Adrenal gland (tissue), 12 donors: Measurements from ENCODE around the gene RANBP9. TPM values are rescaled to one million over a fixed set of nuclear protein-coding genes. Genes with fewer than 3 reads are reported as not detected.

Source experiments
- DNase-seq, 7 donors: peaks; one replicate each; pipeline ENCODE4 v3.0.0-alpha.2; 2019 to 2020
- H3K27ac ChIP-seq, 5 donors: fragments of 200-600 bp; sonication (generic) in 4 of 5; 1 replicate in 3 of 5; 2 replicates in 2 of 5; pipeline versions ENCODE4 v1.5.1 to v1.8.0; 2016 to 2020; ENCODE audit warnings: mild to moderate bottlenecking in 1 of 5
- H3K27me3 ChIP-seq: fragments of 200-600 bp; 2 replicates; pipeline ENCODE4 v1.8.0; 2021
- H3K36me3 ChIP-seq, 2 donors: fragments of 200-600 bp; replicated peaks in 1 of 2; 1 replicate in 1 of 2; 2 replicates in 1 of 2; pipeline versions ENCODE4 v1.5.1 to v1.8.0; 2018 to 2022
- H3K4me1 ChIP-seq, 2 donors: fragments of 200-600 bp; replicated peaks in 1 of 2; 1 replicate in 1 of 2; 2 replicates in 1 of 2; pipeline versions ENCODE4 v1.5.1 to v1.8.0; 2018 to 2021
- H3K4me3 ChIP-seq, 4 donors: fragments of 200-600 bp; sonication (generic) in 3 of 4; one replicate each; pipeline ENCODE4 v1.5.1; 2016 to 2018
- H3K9me3 ChIP-seq, 3 donors: fragments of 200-600 bp; sonication (generic) in 1 of 3; replicated peaks in 1 of 3; 1 replicate in 2 of 3; 2 replicates in 1 of 3; pipeline versions ENCODE4 v1.5.1 to v1.8.0; 2016 to 2021
- POLR2A ChIP-seq, 2 donors: fragments of 450-650 bp; IDR thresholded peaks; one replicate each; pipeline ENCODE4 v1.6.1; 2017; ENCODE audit warnings: antibody characterized with exemption in 2 of 2, mild to moderate bottlenecking in 2 of 2, moderate library complexity in 1 of 2
- WGBS, 4 donors: extraction: QIAGEN DNeasy Blood & Tissue Kit in 2 of 4; methylation state at CpG; one replicate each; pipeline versions ENCODE4 v1.1.5 to v1.1.7; 2013 to 2017; 5-methylcytosine and 5-hydroxymethylcytosine counted together
- intact Hi-C, 2 donors: fragments of 100-400 bp; cut with DNase I; formaldehyde crosslinking; loops; one replicate each; pipeline versions ENCODE4 v1.14.1 to v1.15.0; 2022 to 2023
- polyA plus RNA-seq, 3 donors: library from polyadenylated mRNA; stranded (reverse); fragments of 200-250 nt in 2 of 3; fragments of 350-450 nt in 1 of 3; fragmentation: Illumina TruSeq in 1 of 3; extraction: RNeasy Lipid Tissue Mini Kit (QIAGEN cat#74804) in 1 of 3; gene quantifications; one replicate each; pipeline ENCODE4 v1.2.3, GENCODE V29; 2013 to 2014
- total RNA-seq, 9 donors: library from RNA; depleted of rRNA in 4 of 9; stranded (reverse); fragments of >200 nt in 4 of 9; fragments of 120-200 nt in 1 of 9; fragmentation: NEBNext Ultra II Directional in 1 of 9; extraction: Animal tissue kit (Norgen Biotek cat#: 25700) in 1 of 9; gene quantifications; one replicate each; pipeline versions ENCODE4 v1.1.0 to v1.2.4, GENCODE V29; 2013 to 2023
- TF ChIP-seq, protein P1 (sequence below), 6 experiments: fragments of 450-650 bp in 4 of 6; fragments of 200-600 bp in 2 of 6; sonication (generic) in 1 of 6; IDR thresholded peaks; 1 replicate in 5 of 6; 2 replicates in 1 of 6; pipeline versions ENCODE4 v1.5.1 to v1.8.0; 2016 to 2021; ENCODE audit warnings: antibody characterized with exemption in 6 of 6, mild to moderate bottlenecking in 2 of 6, moderate library complexity in 1 of 6
- donor health status: healthy with polysubstance abuse.
- donor health status: Bipolar disorder and iron deficiency.
- donor health status: DM: yes; HTN: yes; CAD: no.
- donor health status: DM: no; HTN: no; CAD: no.
- donor health status: DM: no; HTN: no; CAD: no.
- donor health status: DM: yes; HTN: yes; CAD: no.

Gene RANBP9
- total and polyA plus RNA-seq, 12 donors, result 20.1 to 63.1 (median 37.9) TPM

DNA sequence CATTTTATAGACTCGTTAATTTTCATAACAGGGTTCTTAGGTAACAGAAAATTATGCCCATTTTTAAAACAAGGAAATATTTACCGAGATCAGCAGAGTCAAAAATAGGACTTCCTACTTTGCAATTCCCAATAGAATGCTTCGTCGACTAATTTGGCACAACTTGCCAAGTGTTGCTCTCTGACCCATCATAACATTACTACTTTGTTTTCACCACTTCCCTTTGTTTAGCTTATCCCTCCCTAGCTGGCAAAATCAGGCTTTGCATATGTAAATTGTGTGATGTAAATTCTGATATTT lies 914 bp upstream of the RANBP9 start:
- Histone ChIP-seq H3K4me3 (peak overlapping the region in 3 of 4 donors; percentile 67 to 93 (median 88)), H3K27ac (peak overlapping the region; percentile 64 to 95 (median 93)), H3K36me3 (no peaks in the 10 kb centered on the region), H3K4me1 (peaks cover 15 to 16% of the 10 kb centered on the region in 2 donors), H3K9me3 (no peaks in the 10 kb centered on the region), H3K27me3 (no peaks in the 10 kb centered on the region)
- TF ChIP-seq, protein P1, sequence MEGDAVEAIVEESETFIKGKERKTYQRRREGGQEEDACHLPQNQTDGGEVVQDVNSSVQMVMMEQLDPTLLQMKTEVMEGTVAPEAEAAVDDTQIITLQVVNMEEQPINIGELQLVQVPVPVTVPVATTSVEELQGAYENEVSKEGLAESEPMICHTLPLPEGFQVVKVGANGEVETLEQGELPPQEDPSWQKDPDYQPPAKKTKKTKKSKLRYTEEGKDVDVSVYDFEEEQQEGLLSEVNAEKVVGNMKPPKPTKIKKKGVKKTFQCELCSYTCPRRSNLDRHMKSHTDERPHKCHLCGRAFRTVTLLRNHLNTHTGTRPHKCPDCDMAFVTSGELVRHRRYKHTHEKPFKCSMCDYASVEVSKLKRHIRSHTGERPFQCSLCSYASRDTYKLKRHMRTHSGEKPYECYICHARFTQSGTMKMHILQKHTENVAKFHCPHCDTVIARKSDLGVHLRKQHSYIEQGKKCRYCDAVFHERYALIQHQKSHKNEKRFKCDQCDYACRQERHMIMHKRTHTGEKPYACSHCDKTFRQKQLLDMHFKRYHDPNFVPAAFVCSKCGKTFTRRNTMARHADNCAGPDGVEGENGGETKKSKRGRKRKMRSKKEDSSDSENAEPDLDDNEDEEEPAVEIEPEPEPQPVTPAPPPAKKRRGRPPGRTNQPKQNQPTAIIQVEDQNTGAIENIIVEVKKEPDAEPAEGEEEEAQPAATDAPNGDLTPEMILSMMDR (IDR thresholded peaks at IDR 0.05), result no peak
- intact Hi-C loops, result loop anchor here (5.0 kb wide), 2 partner anchors 90 to 95 kb away; partner anchors contain the start of gene NOL7 (in 1 of the 2)
- DNase-seq, result peak in 1 of 7 donors; percentile 23
- 0 to 2% (median 1%) methylated on average over 4 of the region's 4 CpGs for WGBS, 4 donors

DNA sequence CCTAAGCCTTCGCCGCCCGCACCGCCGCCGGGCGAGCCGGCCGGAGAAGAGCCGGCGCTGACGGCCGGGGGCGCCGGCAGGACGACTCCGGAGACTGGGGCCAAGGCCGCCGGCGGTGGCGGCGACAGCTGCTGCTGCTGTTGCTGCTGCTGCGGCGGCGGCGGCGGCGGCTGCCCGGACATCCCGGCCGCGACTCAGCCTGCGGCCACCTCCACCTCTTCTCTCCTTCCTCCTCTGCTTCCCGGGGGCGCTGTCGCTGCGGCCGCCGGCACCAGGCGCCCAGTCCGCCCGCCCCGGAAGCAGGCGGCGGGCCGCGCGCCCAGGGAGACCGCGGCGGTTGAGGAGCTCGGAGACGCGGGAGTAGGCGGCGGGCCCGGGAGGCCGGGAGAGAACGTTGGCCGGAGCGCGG lies 307 bp downstream of the RANBP9 start:
- no peaks in the 10 kb centered on the region for H3K9me3 ChIP-seq
- TF ChIP-seq, protein P1 (IDR thresholded peaks at IDR 0.05), result peak in 2 of 6 experiments; percentile 9 to 21
- peak; percentile 55 to 59 for TF ChIP-seq POLR2A (IDR thresholded peaks at IDR 0.05)
- no peaks in the 10 kb centered on the region for H3K27me3 ChIP-seq
- peak in 2 of 7 donors; percentile 60 to 69 for DNase-seq
- H3K4me3 ChIP-seq, result peak overlapping the region in 2 of 4 donors; percentile 91 to 93
- no peaks in the 10 kb centered on the region for H3K36me3 ChIP-seq
- H3K27ac ChIP-seq, result peak overlapping the region; percentile 62 to 93 (median 92)
- intact Hi-C loops, result loop anchor here (5.0 kb wide), 2 partner anchors 89 to 94 kb away; partner anchors contain the start of gene NOL7 (in 1 of the 2)
- WGBS, 4 donors, result 0% methylated on average over 19 to 62 of the region's 62 CpGs; no CpG with 5 or more reads in 1 of the 4 donors
- peaks cover 16 to 20% of the 10 kb centered on the region in 2 donors for H3K4me1 ChIP-seq

DNA sequence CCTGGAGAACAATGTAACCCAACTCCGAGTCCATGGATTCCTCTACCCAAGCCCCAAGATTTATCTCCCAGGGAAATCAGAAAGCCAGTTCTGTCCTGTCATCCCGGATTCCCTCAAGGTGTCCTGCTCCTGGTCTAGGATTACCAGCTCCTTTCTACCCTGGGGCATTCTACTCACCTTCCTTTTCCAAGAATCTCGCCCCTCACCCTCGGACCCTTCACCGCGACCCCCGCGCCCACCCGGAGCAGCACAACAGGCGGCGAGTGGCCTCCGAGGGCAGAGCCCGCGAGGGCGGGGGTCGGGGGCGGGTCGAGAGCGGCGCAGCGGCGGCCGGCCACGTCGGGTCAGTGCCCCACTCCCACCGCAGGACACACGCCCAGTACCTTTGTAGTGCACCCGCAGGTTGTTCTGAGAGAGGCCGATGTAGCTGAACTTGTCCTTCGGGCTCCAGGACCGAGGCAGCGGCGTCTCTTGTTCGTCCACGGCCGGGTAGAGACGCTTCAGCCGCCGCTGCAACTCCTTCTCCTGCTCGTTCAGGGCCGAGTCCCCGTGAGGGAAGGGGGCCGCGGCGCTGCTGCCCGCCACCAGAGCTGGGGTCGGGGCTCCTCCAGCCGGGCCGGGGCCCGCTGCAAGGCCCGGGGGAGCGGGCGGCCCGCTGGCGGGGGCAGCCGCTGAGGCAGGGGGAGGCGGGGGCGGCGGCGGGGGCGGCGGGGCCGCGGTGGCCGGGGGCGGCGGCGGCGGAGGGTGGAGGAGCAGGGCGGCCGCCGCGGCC lies 897 bp downstream of the RANBP9 start:
- H3K27ac ChIP-seq, result peak overlapping the region; percentile 49 to 93 (median 92)

More for the DNA sequence above, 897 bp downstream of the RANBP9 start:
- peaks cover 16 to 20% of the 10 kb centered on the region in 2 donors for H3K4me1 ChIP-seq
- no peak for TF ChIP-seq POLR2A (IDR thresholded peaks at IDR 0.05)
- TF ChIP-seq, protein P1 (IDR thresholded peaks at IDR 0.05), result no peak
- H3K36me3 ChIP-seq, result no peaks in the 10 kb centered on the region
- no peaks in the 10 kb centered on the region for H3K9me3 ChIP-seq
- peak overlapping the region; percentile 31 to 93 (median 90) for H3K4me3 ChIP-seq
- intact Hi-C loops, result loop anchor here (5.0 kb wide), 2 partner anchors 88 to 93 kb away; partner anchors contain the start of gene NOL7 (in 1 of the 2)
- peak; percentile 41 to 73 (median 55) for DNase-seq
- no peaks in the 10 kb centered on the region for H3K27me3 ChIP-seq
- 0 to 1% (median 0%) methylated on average over 21 to 71 of the region's 73 CpGs for WGBS, 4 donors
